HCT116 (cell line): ENCODE measurements around the gene SYNE1.

ENCODE experiments used
- CTCF ChIP-seq, 3 experiments: fragments of 200-600 bp in 1 of 3; sonication (generic) in 1 of 3; IDR thresholded peaks in 2 of 3; conservative IDR thresholded peaks in 1 of 3; 2 replicates each; pipeline ENCODE4 v1.5.1; 2012 to 2017; ENCODE audit warnings: low read depth in 2 of 3, low read length in 2 of 3, antibody characterized with exemption in 1 of 3, borderline replicate concordance in 1 of 3, control low read depth in 1 of 3, mild to moderate bottlenecking in 1 of 3, mixed read lengths in 1 of 3, mixed run types in 1 of 3, moderate library complexity in 1 of 3; ENCODE audit not compliant: insufficient read depth in 1 of 3
- RAD21 ChIP-seq: IDR thresholded peaks from 2 replicates; pipeline ENCODE4 v1.6.1; 2012; ENCODE audit warnings: low read depth, mild to moderate bottlenecking
- REST ChIP-seq: IDR thresholded peaks from 2 replicates; pipeline ENCODE4 v1.6.1; 2012; ENCODE audit warnings: low read depth
- YY1 ChIP-seq: IDR thresholded peaks from 2 replicates; pipeline ENCODE4 v1.6.1; 2011; ENCODE audit warnings: low read length, low read depth, moderate library complexity, mild to moderate bottlenecking; ENCODE audit not compliant: insufficient replicate concordance; ENCODE audit errors: extremely low read depth

GRCh38 chr6:152184917-152185574 is 452.1 kb downstream of the SYNE1 start:
- TF ChIP-seq RAD21 (no peak), YY1 (no peak), CTCF (IDR thresholded peaks at IDR 0.05 in 2 of 3, conservative IDR thresholded peaks at IDR 0.05 in 1 of 3; ENCODE audit: borderline replicate concordance in 1 of 3, insufficient read depth in 1 of 3, low read depth in 2 of 3, low read length in 2 of 3) (no peak), REST (no peak)
